Cardiac muscle cell (in vitro differentiated cells and primary cell): ENCODE results near the gene TMX2. TPM values are rescaled to one million over a fixed set of nuclear protein-coding genes. Genes with fewer than 3 reads are reported as not detected.

Experiments
- DNase-seq, 2 donors: peaks; one replicate each; pipeline versions ENCODE4 v3.0.0 to v3.0.0-alpha.2; 2010 to 2017; ENCODE audit warnings: low read depth in 1 of 2, low spot score in 1 of 2
- H3K27ac ChIP-seq: fragments of 200-600 bp; sonication (generic); 2 replicates; pipeline ENCODE4 v1.5.1; 2016
- H3K27me3 ChIP-seq: fragments of 200-600 bp; sonication (generic); 2 replicates; pipeline ENCODE4 v1.6.0; 2016; ENCODE audit warnings: control low read depth
- H3K36me3 ChIP-seq: fragments of 200-600 bp; sonication (generic); 2 replicates; pipeline ENCODE4 v1.5.1; 2016; ENCODE audit warnings: control low read depth
- H3K4me1 ChIP-seq: fragments of 200-600 bp; sonication (generic); 2 replicates; pipeline ENCODE4 v1.8.1; 2017; ENCODE audit warnings: low read depth, mild to moderate bottlenecking, mixed run types
- H3K4me3 ChIP-seq: fragments of 200-600 bp; sonication (generic); 2 replicates; pipeline ENCODE4 v1.5.1; 2016; ENCODE audit warnings: mild to moderate bottlenecking
- H3K9me3 ChIP-seq: fragments of 200-600 bp; sonication (generic); 2 replicates; pipeline ENCODE4 v1.5.1; 2017; ENCODE audit warnings: low read depth, mild to moderate bottlenecking, control low read depth
- CTCF ChIP-seq: IDR thresholded peaks from 2 replicates; pipeline ENCODE4 v1.5.1; 2012; ENCODE audit warnings: low read depth, mild to moderate bottlenecking, low read length
- polyA plus RNA-seq: library from polyadenylated mRNA; unstranded; fragments of >200 nt; fragmentation: Nextera tagmentation; extraction: Ambion mirVana; gene quantifications from 2 replicates; pipeline ENCODE4 v1.2.1, GENCODE V29; 2016
- total RNA-seq: library from RNA; depleted of rRNA; stranded (reverse); fragments of >200 nt; gene quantifications from 2 replicates; pipeline ENCODE4 v1.2.3, GENCODE V29; 2016

Gene TMX2
- total and polyA plus RNA-seq, 2 experiments from 2014 or later, result 49.6 to 140 TPM

- Histone ChIP-seq H3K36me3 (peaks cover 7% of the 10 kb centered on the region), H3K4me3 (no peak overlapping the region), H3K27ac (no peak overlapping the region), H3K9me3 (no peaks in the 10 kb centered on the region), H3K27me3 (no peaks in the 10 kb centered on the region), H3K4me1 (no peaks in the 10 kb centered on the region)
- no peak for DNase-seq
- no peak for TF ChIP-seq CTCF
These were observed 38.8 kb downstream of the TMX2 start for GRCh38 chr11:57751176-57751575.

- no peaks in the 10 kb centered on the region for H3K9me3 ChIP-seq
- no peak within 1 kb of the TSS for H3K4me3 ChIP-seq
- H3K27me3 ChIP-seq, result no peaks in the 10 kb centered on the region
- DNase-seq, result peak; percentile 70 to 76
- peak within 1 kb of the TSS; percentile 42 for H3K27ac ChIP-seq
- H3K36me3 ChIP-seq, result peaks cover 7% of the 10 kb centered on the region
- peak; percentile 61 for TF ChIP-seq CTCF
- no peaks in the 10 kb centered on the region for H3K4me1 ChIP-seq
These were observed 39.4 kb downstream of the TMX2 start, which contains the start of gene BTBD18 for GRCh38 chr11:57751676-57752253. BTBD18 (minus strand) TSS chr11:57751819; CDS start chr11:57751188, 631 bp downstream.

- Histone ChIP-seq H3K27ac (no peak overlapping the region), H3K9me3 (no peaks in the 10 kb centered on the region), H3K4me3 (no peak overlapping the region), H3K27me3 (no peaks in the 10 kb centered on the region), H3K4me1 (no peaks in the 10 kb centered on the region), H3K36me3 (peaks cover 3% of the 10 kb centered on the region)
- no peak for TF ChIP-seq CTCF
- no peak for DNase-seq
These were observed 40.6 kb downstream of the TMX2 start for GRCh38 chr11:57752954-57753353.

GRCh38 chr11:57758174-57758573 lies 45.8 kb downstream of the TMX2 start:
- Histone ChIP-seq H3K4me3 (no peak overlapping the region), H3K27me3 (no peaks in the 10 kb centered on the region), H3K27ac (no peak overlapping the region), H3K9me3 (no peaks in the 10 kb centered on the region), H3K4me1 (peaks cover 3% of the 10 kb centered on the region), H3K36me3 (peaks cover 5% of the 10 kb centered on the region)
- DNase-seq, result no peak
- no peak for TF ChIP-seq CTCF

- TF ChIP-seq CTCF, result no peak
- Histone ChIP-seq H3K27ac (peak within 1 kb of the TSS; percentile 100), H3K4me3 (peak within 1 kb of the TSS; percentile 100), H3K27me3 (no peaks in the 10 kb centered on the region), H3K4me1 (peaks cover 19% of the 10 kb centered on the region), H3K36me3 (peaks cover 5% of the 10 kb centered on the region), H3K9me3 (no peaks in the 10 kb centered on the region)
- peak; percentile 95 to 99 for DNase-seq
These were observed 49.2 kb downstream of the TMX2 start, which contains the start of gene CTNND1 for GRCh38 chr11:57761301-57762234. CTNND1 (plus strand) TSS chr11:57761802; CDS start chr11:57791479, 29,677 bp downstream.
